ENCODE results near the gene LCLAT1. TPM values are rescaled to one million over a fixed set of nuclear protein-coding genes. Genes with fewer than 3 reads are reported as not detected.

The LCLAT1 gene
- total RNA-seq, 2 experiments from 2014 or later, result 8.3 to 10.2 TPM

DNA sequence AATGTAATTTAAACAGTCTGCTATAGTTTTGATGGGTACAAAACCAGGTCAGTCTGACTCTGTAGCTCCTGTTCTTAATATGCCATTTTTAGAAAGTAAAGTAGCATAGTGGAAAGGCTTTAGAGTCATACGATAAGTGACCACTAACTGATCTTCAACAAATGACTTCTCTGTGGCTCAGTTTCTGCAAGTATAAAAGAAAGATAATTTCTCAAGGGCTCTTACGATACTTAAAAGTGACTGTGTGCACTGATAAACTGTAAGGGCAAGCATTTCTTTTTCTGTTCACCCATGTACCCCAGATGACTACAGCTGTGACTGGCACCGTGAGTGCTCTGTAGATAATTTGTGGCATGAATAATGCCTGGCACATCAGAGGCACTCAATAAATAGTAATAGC is 178.7 kb downstream of the LCLAT1 start:
- H3K27me3 Mint-ChIP-seq, result no peaks in the 10 kb centered on the region
- peaks cover 2% of the 10 kb centered on the region for H3K4me1 ChIP-seq (ENCODE audit: insufficient read depth, low read length)
- ATAC-seq (ENCODE audit: poor library complexity), result no peak
- peaks cover 0 to 4% of the 10 kb centered on the region in 2 experiments for H3K9me3 ChIP-seq (ENCODE audit: control insufficient read depth in 1 of 2, insufficient read depth in 1 of 2, low read length in 2 of 2)
- H3K27ac ChIP-seq (ENCODE audit: low read depth in 1 of 2, low read length in 2 of 2), result no peak overlapping the region
- POLR2A ChIA-PET, result no interaction called here
- no peaks in the 10 kb centered on the region for H3K9me3 Mint-ChIP-seq
- H3K27ac Mint-ChIP-seq, result no peak overlapping the region
- no peak overlapping the region for H3K4me3 Mint-ChIP-seq
- CTCF ChIA-PET, result no interaction called here
- H3K27me3 ChIP-seq (ENCODE audit: control insufficient read depth in 1 of 2, insufficient read depth in 2 of 2, low read length in 2 of 2), result no peaks in the 10 kb centered on the region
- no peak for DNase-seq
- H3K36me3 Mint-ChIP-seq (ENCODE audit: low read depth), result peaks cover 25% of the 10 kb centered on the region
- no peak for TF ChIP-seq CTCF (IDR thresholded peaks at IDR 0.05)
- H3K36me3 ChIP-seq (ENCODE audit: insufficient read depth, low read length), result no peaks in the 10 kb centered on the region
- no peak overlapping the region for H3K4me3 ChIP-seq (ENCODE audit: low read length)
- intact Hi-C loops (cut with DNase I, micrococcal nuclease), result no loop called here
- peaks cover 31% of the 10 kb centered on the region for H3K4me1 Mint-ChIP-seq (ENCODE audit: low read depth)

GRCh38 chr2:30626397-30626796 is 179.4 kb downstream of the LCLAT1 start:
- Histone ChIP-seq H3K9me3 (ENCODE audit: control insufficient read depth in 1 of 2, insufficient read depth in 1 of 2, low read length in 2 of 2) (peaks cover 0 to 4% of the 10 kb centered on the region in 2 experiments), H3K4me1 (ENCODE audit: insufficient read depth, low read length) (peaks cover 2% of the 10 kb centered on the region), H3K36me3 (ENCODE audit: insufficient read depth, low read length) (no peaks in the 10 kb centered on the region), H3K27me3 (ENCODE audit: control insufficient read depth in 1 of 2, insufficient read depth in 2 of 2, low read length in 2 of 2) (no peaks in the 10 kb centered on the region), H3K27ac (ENCODE audit: low read depth in 1 of 2, low read length in 2 of 2) (no peak overlapping the region), H3K4me3 (ENCODE audit: low read length) (no peak overlapping the region)
- no peaks in the 10 kb centered on the region for H3K9me3 Mint-ChIP-seq
- ATAC-seq (ENCODE audit: poor library complexity) (no peak), DNase-seq (no peak)
- POLR2A ChIA-PET, result no interaction called here
- H3K27ac Mint-ChIP-seq, result no peak overlapping the region
- H3K4me3 Mint-ChIP-seq, result no peak overlapping the region
- no peaks in the 10 kb centered on the region for H3K27me3 Mint-ChIP-seq
- no peak for TF ChIP-seq CTCF (IDR thresholded peaks at IDR 0.05)
- CTCF ChIA-PET, result no interaction called here
- peaks cover 18% of the 10 kb centered on the region for H3K36me3 Mint-ChIP-seq (ENCODE audit: low read depth)
- intact Hi-C loops (cut with DNase I, micrococcal nuclease), result no loop called here
- H3K4me1 Mint-ChIP-seq (ENCODE audit: low read depth), result peaks cover 38% of the 10 kb centered on the region

GRCh38 chr2:30627151-30627550 is 180.1 kb downstream of the LCLAT1 start:
- Mint-ChIP-seq H3K36me3 (ENCODE audit: low read depth) (peaks cover 14% of the 10 kb centered on the region), H3K9me3 (no peaks in the 10 kb centered on the region), H3K27me3 (no peaks in the 10 kb centered on the region), H3K4me1 (ENCODE audit: low read depth) (peaks cover 37% of the 10 kb centered on the region), H3K27ac (no peak overlapping the region), H3K4me3 (no peak overlapping the region)
- H3K36me3 ChIP-seq (ENCODE audit: insufficient read depth, low read length), result no peaks in the 10 kb centered on the region
- intact Hi-C loops (cut with DNase I, micrococcal nuclease), result no loop called here
- H3K4me1 ChIP-seq (ENCODE audit: insufficient read depth, low read length), result peaks cover 2% of the 10 kb centered on the region
- POLR2A ChIA-PET, result no interaction called here
- ATAC-seq (ENCODE audit: poor library complexity), result no peak
- TF ChIP-seq CTCF (IDR thresholded peaks at IDR 0.05), result no peak
- H3K9me3 ChIP-seq (ENCODE audit: control insufficient read depth in 1 of 2, insufficient read depth in 1 of 2, low read length in 2 of 2), result peaks cover 0 to 4% of the 10 kb centered on the region in 2 experiments
- no peak overlapping the region for H3K4me3 ChIP-seq (ENCODE audit: low read length)
- H3K27me3 ChIP-seq (ENCODE audit: control insufficient read depth in 1 of 2, insufficient read depth in 2 of 2, low read length in 2 of 2), result no peaks in the 10 kb centered on the region
- no peak for DNase-seq
- CTCF ChIA-PET, result no interaction called here
- no peak overlapping the region for H3K27ac ChIP-seq (ENCODE audit: low read depth in 1 of 2, low read length in 2 of 2)

Data from CD4-positive, alpha-beta T cell (primary cell).